Thymus (tissue), 11 donors: ENCODE measurements around the gene MCC. TPM values are rescaled to one million over a fixed set of nuclear protein-coding genes. Genes with fewer than 3 reads are reported as not detected.
A peak's percentile ranks its signal among the peaks of the same experiment; 100 is the strongest.

Experiments
- DNase-seq, 9 donors: peaks; one replicate each; pipeline ENCODE4 v3.0.0-alpha.2; 2013; ENCODE audit warnings: low spot score in 9 of 9, low read depth in 6 of 9, missing footprints in 1 of 9
- H3K27ac ChIP-seq, 2 donors: one replicate each; pipeline ENCODE4 v1.5.1; 2013; ENCODE audit warnings: control low read depth in 1 of 2, low read depth in 1 of 2, low read length in 1 of 2, mild to moderate bottlenecking in 1 of 2, moderate library complexity in 1 of 2
- H3K27me3 ChIP-seq, 2 donors: one replicate each; pipeline ENCODE4 v1.5.1; 2013; ENCODE audit warnings: low read length in 1 of 2; ENCODE audit not compliant: control insufficient read depth in 2 of 2, insufficient read depth in 1 of 2
- H3K36me3 ChIP-seq, 2 donors: one replicate each; pipeline ENCODE4 v1.5.1; 2013; ENCODE audit warnings: low read length in 1 of 2, mild to moderate bottlenecking in 1 of 2, moderate library complexity in 1 of 2; ENCODE audit not compliant: control insufficient read depth in 2 of 2, insufficient read depth in 2 of 2
- H3K4me1 ChIP-seq, 2 donors: one replicate each; pipeline ENCODE4 v1.5.1; 2013; ENCODE audit warnings: low read length in 2 of 2; ENCODE audit not compliant: control insufficient read depth in 2 of 2, insufficient read depth in 2 of 2
- H3K4me3 ChIP-seq, 2 donors: one replicate each; pipeline ENCODE4 v1.5.1; 2013; ENCODE audit warnings: low read length in 2 of 2, control low read depth in 1 of 2, mild to moderate bottlenecking in 1 of 2
- H3K9me3 ChIP-seq, 2 donors: one replicate each; pipeline ENCODE4 v1.5.1; 2013; ENCODE audit warnings: low read length in 1 of 2, mild to moderate bottlenecking in 1 of 2; ENCODE audit not compliant: control insufficient read depth in 2 of 2, insufficient read depth in 1 of 2
- WGBS: extraction: QIAGEN DNeasy Blood & Tissue Kit; methylation state at CpG from one replicate; pipeline ENCODE4 v1.1.7; 2013; 5-methylcytosine and 5-hydroxymethylcytosine counted together
- polyA plus RNA-seq: library from polyadenylated mRNA; stranded (reverse); fragments of 200-250 nt; gene quantifications from one replicate; pipeline ENCODE4 v1.2.3, GENCODE V29; 2013
- total RNA-seq: library from RNA; stranded (reverse); fragments of 120-200 nt; gene quantifications from one replicate; pipeline ENCODE4 v1.2.4, GENCODE V29; 2013
- donor health status: healthy.

Gene MCC
- total and polyA plus RNA-seq, 2 donors, result 5.1 to 7.0 TPM

DNA sequence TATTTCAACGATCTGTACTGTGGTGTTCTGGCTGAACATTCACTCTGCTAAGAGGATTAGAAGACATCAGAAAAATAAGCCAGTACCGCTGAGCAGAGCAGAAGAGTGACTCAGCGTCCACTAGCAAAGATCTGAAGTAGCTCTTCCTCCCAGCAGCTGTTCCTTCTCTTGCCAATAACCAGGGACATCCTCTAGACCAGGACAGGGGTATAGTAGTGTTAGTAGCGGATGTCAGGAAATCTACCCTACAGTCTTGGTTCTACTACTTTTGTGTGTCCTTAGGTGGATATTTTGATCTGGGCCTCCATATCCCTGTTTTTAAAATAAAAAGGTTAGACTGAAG, 157.1 kb downstream of the MCC start:
- no peaks in the 10 kb centered on the region for H3K27me3 ChIP-seq
- WGBS, result 65% methylated on average over 4 of the region's 4 CpGs
- no peaks in the 10 kb centered on the region for H3K36me3 ChIP-seq
- no peaks in the 10 kb centered on the region for H3K9me3 ChIP-seq
- H3K27ac ChIP-seq, result no peak overlapping the region
- H3K4me3 ChIP-seq, result no peak overlapping the region
- DNase-seq, result no peak
- no peaks in the 10 kb centered on the region for H3K4me1 ChIP-seq

DNA sequence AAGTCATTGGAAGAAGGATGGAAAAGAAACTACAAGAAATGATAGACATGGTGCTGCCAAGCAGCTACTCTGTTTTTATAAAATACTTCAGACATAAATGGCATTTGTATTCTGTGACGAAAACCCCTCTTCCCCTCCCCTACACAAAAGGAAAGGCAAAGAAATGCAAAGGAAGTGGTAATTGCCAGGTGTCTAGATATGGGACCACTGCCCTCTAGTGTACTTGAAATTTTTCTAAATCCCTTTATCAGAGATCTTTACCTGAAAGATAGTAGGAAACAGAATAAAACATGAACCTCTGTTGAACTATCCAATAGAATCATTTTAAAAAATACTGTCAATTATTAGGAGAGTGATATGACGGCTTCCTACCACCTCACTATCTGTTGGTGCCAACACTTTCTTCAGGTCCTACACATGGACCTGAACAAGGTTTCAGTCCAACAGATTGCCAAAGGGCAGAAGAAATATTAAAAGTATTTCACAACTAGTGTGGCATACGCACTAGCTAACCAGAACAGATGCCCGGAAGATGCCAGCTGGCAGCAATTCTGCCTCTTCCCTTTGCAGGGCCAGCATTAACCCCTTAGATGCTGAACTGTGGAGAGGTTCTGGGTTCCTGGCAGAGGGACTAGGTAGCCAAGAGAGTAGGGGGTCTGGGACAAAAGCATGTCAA, 157.6 kb downstream of the MCC start:
- Histone ChIP-seq H3K27ac (no peak overlapping the region), H3K36me3 (no peaks in the 10 kb centered on the region), H3K4me3 (no peak overlapping the region), H3K4me1 (no peaks in the 10 kb centered on the region), H3K9me3 (no peaks in the 10 kb centered on the region), H3K27me3 (no peaks in the 10 kb centered on the region)
- DNase-seq, result peak; percentile 9 to 83 (median 47)
- 7% methylated on average over 4 of the region's 4 CpGs for WGBS

DNA sequence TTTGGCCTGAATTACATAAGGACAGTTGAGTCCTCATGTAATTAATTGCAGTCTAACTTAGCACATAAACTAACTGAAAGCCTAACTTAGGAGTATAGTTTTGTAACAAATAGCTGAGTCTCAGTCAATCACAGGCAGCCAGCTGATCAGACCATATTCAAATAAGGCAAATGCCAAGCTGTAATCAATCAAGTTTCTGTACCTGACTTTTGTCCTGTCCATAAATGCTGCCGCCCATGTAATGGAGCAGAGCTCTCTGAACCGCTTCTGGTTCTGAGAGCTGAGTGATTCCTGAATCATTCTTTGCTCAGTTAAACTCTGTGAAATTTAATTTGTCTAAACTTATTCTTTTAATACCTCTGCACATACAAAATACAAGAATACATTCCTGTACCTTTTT, 158.3 kb downstream of the MCC start:
- Histone ChIP-seq H3K4me1 (no peaks in the 10 kb centered on the region), H3K4me3 (no peak overlapping the region), H3K27ac (no peak overlapping the region), H3K36me3 (no peaks in the 10 kb centered on the region), H3K9me3 (no peaks in the 10 kb centered on the region), H3K27me3 (no peaks in the 10 kb centered on the region)
- no peak for DNase-seq
- 67% methylated on average over 2 of the region's 2 CpGs for WGBS

- no peaks in the 10 kb centered on the region for H3K27me3 ChIP-seq
- no peaks in the 10 kb centered on the region for H3K36me3 ChIP-seq
- WGBS, result 97% methylated on average over 4 of the region's 4 CpGs
- H3K4me3 ChIP-seq, result no peak overlapping the region
- H3K9me3 ChIP-seq, result no peaks in the 10 kb centered on the region
- H3K27ac ChIP-seq, result no peak overlapping the region
- no peak for DNase-seq
- H3K4me1 ChIP-seq, result no peaks in the 10 kb centered on the region
Observed at GRCh38 chr5:113325054-113325453, 163.2 kb downstream of the MCC start.

DNA sequence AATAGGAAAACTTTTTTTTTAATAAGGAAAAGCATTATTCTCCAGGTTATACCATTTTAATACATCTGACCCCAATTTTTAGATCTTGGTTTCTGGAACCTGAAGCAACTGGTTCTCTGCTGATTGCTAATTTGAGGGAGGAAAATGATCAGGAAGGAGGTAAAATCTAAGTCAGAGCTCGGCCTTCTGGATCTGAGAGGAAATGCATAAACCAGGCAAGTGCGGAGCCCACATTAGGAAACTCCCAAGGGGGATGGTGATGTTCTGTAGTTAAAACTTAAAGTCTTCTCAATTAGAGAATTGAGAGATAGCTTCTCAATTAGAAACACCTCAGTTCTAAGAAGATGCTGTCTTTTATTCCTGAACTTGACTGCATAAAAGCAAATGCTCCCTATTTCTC, 167.0 kb downstream of the MCC start:
- H3K36me3 ChIP-seq, result no peaks in the 10 kb centered on the region
- no peak for DNase-seq
- no peaks in the 10 kb centered on the region for H3K4me1 ChIP-seq
- no peak overlapping the region for H3K27ac ChIP-seq
- H3K27me3 ChIP-seq, result no peaks in the 10 kb centered on the region
- H3K4me3 ChIP-seq, result no peak overlapping the region
- H3K9me3 ChIP-seq, result no peaks in the 10 kb centered on the region
- WGBS, result 97% methylated on average over 2 of the region's 2 CpGs

DNA sequence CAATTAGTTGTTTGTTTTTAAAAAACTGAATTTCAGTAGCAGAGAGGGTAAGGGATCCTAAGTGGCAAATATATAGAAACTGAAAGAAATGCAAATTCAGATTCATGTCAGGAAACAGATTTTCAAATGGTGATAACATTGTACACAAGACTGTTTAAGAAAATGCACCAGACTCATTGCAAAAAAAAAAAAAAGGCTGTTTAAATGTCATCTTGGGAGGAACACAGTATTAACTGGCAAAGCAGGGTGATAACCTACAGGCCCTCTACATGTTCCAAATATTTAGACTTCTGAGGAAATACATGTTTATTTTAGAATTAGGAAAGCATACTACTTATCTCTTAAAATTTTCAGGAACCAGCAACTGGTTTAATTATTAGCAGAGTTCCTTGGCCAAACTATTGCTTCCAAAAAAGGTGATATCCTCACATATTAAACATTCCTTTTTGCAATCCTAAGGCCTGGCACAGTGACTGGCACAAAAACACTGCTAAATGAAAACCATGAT, 167.9 kb downstream of the MCC start:
- H3K4me3 ChIP-seq, result no peak overlapping the region
- H3K9me3 ChIP-seq, result no peaks in the 10 kb centered on the region
- DNase-seq, result no peak
- no peaks in the 10 kb centered on the region for H3K36me3 ChIP-seq
- no peaks in the 10 kb centered on the region for H3K27me3 ChIP-seq
- no peaks in the 10 kb centered on the region for H3K4me1 ChIP-seq
- H3K27ac ChIP-seq, result no peak overlapping the region

GRCh38 chr5:113319256-113320053, 168.8 kb downstream of the MCC start:
- H3K4me1 ChIP-seq, result no peaks in the 10 kb centered on the region
- WGBS, result 98% methylated on average over 5 of the region's 5 CpGs
- H3K4me3 ChIP-seq, result no peak overlapping the region
- no peaks in the 10 kb centered on the region for H3K27me3 ChIP-seq
- no peak overlapping the region for H3K27ac ChIP-seq
- no peaks in the 10 kb centered on the region for H3K9me3 ChIP-seq
- H3K36me3 ChIP-seq, result no peaks in the 10 kb centered on the region
- DNase-seq, result no peak

GRCh38 chr5:113317636-113318035, 170.6 kb downstream of the MCC start:
- WGBS, result 96% methylated on average over 2 of the region's 2 CpGs
- no peaks in the 10 kb centered on the region for H3K27me3 ChIP-seq
- no peaks in the 10 kb centered on the region for H3K9me3 ChIP-seq
- no peaks in the 10 kb centered on the region for H3K4me1 ChIP-seq
- H3K4me3 ChIP-seq, result no peak overlapping the region
- H3K36me3 ChIP-seq, result no peaks in the 10 kb centered on the region
- H3K27ac ChIP-seq, result no peak overlapping the region
- DNase-seq, result no peak

DNA sequence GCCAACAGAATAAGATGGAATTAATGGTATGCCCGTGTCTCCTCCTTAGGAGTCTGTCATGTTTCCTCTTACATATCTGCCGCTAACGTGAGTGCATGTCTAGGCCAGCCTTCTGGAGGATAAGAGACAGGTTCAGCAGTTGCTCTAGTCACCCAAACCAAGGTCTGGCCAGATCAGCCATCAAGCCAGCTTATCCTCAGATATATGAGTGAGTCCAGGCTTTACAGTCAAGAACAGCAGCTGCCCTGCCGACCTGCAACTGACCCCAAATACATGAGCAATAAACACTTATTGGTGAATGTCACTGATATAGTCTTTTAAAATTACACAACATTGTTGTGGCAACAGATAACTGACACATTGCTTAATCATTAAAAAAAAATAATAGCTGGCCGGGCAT, 177.0 kb downstream of the MCC start:
- 93% methylated on average over 5 of the region's 5 CpGs for WGBS
- no peak overlapping the region for H3K4me3 ChIP-seq
- H3K36me3 ChIP-seq, result no peaks in the 10 kb centered on the region
- no peaks in the 10 kb centered on the region for H3K9me3 ChIP-seq
- H3K4me1 ChIP-seq, result no peaks in the 10 kb centered on the region
- no peaks in the 10 kb centered on the region for H3K27me3 ChIP-seq
- H3K27ac ChIP-seq, result no peak overlapping the region
- DNase-seq, result no peak
